Motor neuron (in vitro differentiated cells): Measurements from ENCODE around the gene FADS3. TPM values are rescaled to one million over a fixed set of nuclear protein-coding genes. Genes with fewer than 3 reads are reported as not detected.

Experiments
- ATAC-seq, 8 experiments: fragments of 200-7000 bp; cut with Tn5 transposase; replicated peaks in 6 of 8; 2 replicates each; pipeline ENCODE4 v1.8.0; 2021; ENCODE audit warnings: mild to moderate bottlenecking in 8 of 8, moderate library complexity in 8 of 8
- H3K27ac ChIP-seq, 2 donors: fragments of 250-450 bp; sonication (Bioruptor Pico); 2 replicates each; pipeline ENCODE4 v1.9.0; 2021; ENCODE audit warnings: antibody characterized with exemption in 2 of 2, mild to moderate bottlenecking in 2 of 2, moderate library complexity in 1 of 2
- H3K4me1 ChIP-seq, 2 donors: fragments of 250-450 bp; sonication (Bioruptor Pico); replicated peaks in 1 of 2; 2 replicates each; pipeline ENCODE4 v1.6.1; 2021; ENCODE audit warnings: antibody characterized with exemption in 2 of 2, mild to moderate bottlenecking in 2 of 2, moderate library complexity in 1 of 2
- H3K4me3 ChIP-seq, 5 donors: fragments of 250-450 bp; sonication (Bioruptor Pico); 2 replicates each; pipeline ENCODE4 v1.9.0; 2021; ENCODE audit warnings: antibody characterized with exemption in 5 of 5, mild to moderate bottlenecking in 5 of 5, moderate library complexity in 4 of 5
- WGBS, 10 experiments: fragments of 450-650 bp; shearing (Covaris generic); methylation state at CpG; one replicate each; pipeline ENCODE4 v1.0.0; 2022; 5-methylcytosine and 5-hydroxymethylcytosine counted together
- in situ Hi-C, 9 experiments: fragments of 400-800 bp; cut with MboI; loops; one replicate each; pipeline ENCODE4 v1.15.0; 2021; ENCODE audit warnings: low sequenced_read_pairs in 9 of 9, low pct_unique_long_range_greater_than_20kb in 2 of 9; ENCODE audit not compliant: unreplicated experiment in 9 of 9
- total RNA-seq, 8 experiments: library from RNA; unstranded; fragments of 300-600 nt; gene quantifications; 2 replicates each; pipeline versions ENCODE4 v1.2.3 to v1.2.4, GENCODE V29; 2022

The FADS3 gene
- total RNA-seq, 8 experiments from 2014 or later: 7.9 to 48.8 (median 11.8) TPM

- Histone ChIP-seq H3K4me1 (no peaks in the 10 kb centered on the region), H3K27ac (peak overlapping the region in 1 of 2 donors; percentile 33), H3K4me3 (no peak overlapping the region)
- peak in 1 of 8 experiments; percentile 17 for ATAC-seq
- in situ Hi-C loops: no loop called here
- 40 to 100% (median 92%) methylated on average over 2 to 9 of the region's 17 CpGs; no CpG with 5 or more reads in 1 of the 10 experiments for WGBS, 10 experiments
Measured at GRCh38 chr11:61854206-61854895, 37.0 kb downstream of the FADS3 start.

GRCh38 chr11:61853698-61854169 is 37.6 kb downstream of the FADS3 start:
- Histone ChIP-seq H3K4me3 (no peak overlapping the region), H3K4me1 (no peaks in the 10 kb centered on the region), H3K27ac (no peak overlapping the region)
- ATAC-seq: no peak
- WGBS, 10 experiments: 40 to 100% (median 92%) methylated on average over 1 to 5 of the region's 13 CpGs; no CpG with 5 or more reads in 5 of the 10 experiments
- in situ Hi-C loops: no loop called here

GRCh38 chr11:61851900-61852295 is 39.4 kb downstream of the FADS3 start:
- Histone ChIP-seq H3K27ac (no peak overlapping the region), H3K4me3 (no peak overlapping the region), H3K4me1 (no peaks in the 10 kb centered on the region)
- ATAC-seq: no peak
- in situ Hi-C loops: no loop called here
- WGBS, 10 experiments: 50 to 100% (median 97%) methylated on average over 1 to 6 of the region's 6 CpGs; no CpG with 5 or more reads in 2 of the 10 experiments

GRCh38 chr11:61851113-61851899 is 40.0 kb downstream of the FADS3 start:
- no peak overlapping the region for H3K27ac ChIP-seq

GRCh38 chr11:61850687-61851086 is 40.7 kb downstream of the FADS3 start:
- no peak overlapping the region for H3K4me3 ChIP-seq
- WGBS, 10 experiments: 62 to 100% (median 91%) methylated on average over 1 to 7 of the region's 7 CpGs; no CpG with 5 or more reads in 1 of the 10 experiments
- ATAC-seq: no peak
- in situ Hi-C loops: no loop called here
- no peaks in the 10 kb centered on the region for H3K4me1 ChIP-seq
- no peak overlapping the region for H3K27ac ChIP-seq

More at GRCh38 chr11:61851113-61851899, 40.0 kb downstream of the FADS3 start:
- 85 to 100% (median 100%) methylated on average over 1 to 11 of the region's 24 CpGs; no CpG with 5 or more reads in 5 of the 10 experiments for WGBS, 10 experiments
- Histone ChIP-seq H3K4me3 (no peak overlapping the region), H3K4me1 (no peaks in the 10 kb centered on the region)
- in situ Hi-C loops: no loop called here
- ATAC-seq: peak in 1 of 8 experiments; percentile 33

- Histone ChIP-seq H3K4me3 (no peak overlapping the region), H3K27ac (no peak overlapping the region), H3K4me1 (no peaks in the 10 kb centered on the region)
- no peak for ATAC-seq
- 92 to 100% (median 97%) methylated on average over 1 to 9 of the region's 9 CpGs; no CpG with 5 or more reads in 2 of the 10 experiments for WGBS, 10 experiments
- in situ Hi-C loops: no loop called here
Measured at GRCh38 chr11:61848631-61849030, 42.7 kb downstream of the FADS3 start.

- no peaks in the 10 kb centered on the region for H3K4me1 ChIP-seq
- no peak overlapping the region for H3K4me3 ChIP-seq
- no peak for ATAC-seq
- WGBS, 10 experiments: 90 to 100% (median 100%) methylated on average over 1 to 10 of the region's 18 CpGs; no CpG with 5 or more reads in 4 of the 10 experiments
- in situ Hi-C loops: no loop called here
- no peak overlapping the region for H3K27ac ChIP-seq
Measured at GRCh38 chr11:61847914-61848581, 43.3 kb downstream of the FADS3 start.

GRCh38 chr11:61846362-61847020 is 44.9 kb downstream of the FADS3 start:
- no peak overlapping the region for H3K4me3 ChIP-seq
- no peak for ATAC-seq
- H3K4me1 ChIP-seq: no peaks in the 10 kb centered on the region
- 81 to 100% (median 93%) methylated on average over 1 to 10 of the region's 10 CpGs; no CpG with 5 or more reads in 2 of the 10 experiments for WGBS, 10 experiments
- no peak overlapping the region for H3K27ac ChIP-seq
- in situ Hi-C loops: no loop called here

GRCh38 chr11:61844909-61845565 is 46.3 kb downstream of the FADS3 start:
- Histone ChIP-seq H3K4me3 (no peak overlapping the region), H3K4me1 (no peaks in the 10 kb centered on the region), H3K27ac (no peak overlapping the region)
- in situ Hi-C loops: no loop called here
- ATAC-seq: peak in 3 of 8 experiments; percentile 17 to 36 (median 31)
- WGBS, 10 experiments: 40 to 100% (median 81%) methylated on average over 1 to 7 of the region's 16 CpGs

- WGBS, 10 experiments: 98% methylated on average over 7 of the region's 7 CpGs; no CpG with 5 or more reads in 9 of the 10 experiments
- H3K4me3 ChIP-seq: no peak overlapping the region
- no peak for ATAC-seq
- in situ Hi-C loops: no loop called here
- H3K4me1 ChIP-seq: no peaks in the 10 kb centered on the region
- H3K27ac ChIP-seq: no peak overlapping the region
Measured at GRCh38 chr11:61842528-61842820, 48.9 kb downstream of the FADS3 start.

GRCh38 chr11:61841636-61842527 is 49.5 kb downstream of the FADS3 start:
- no peak for ATAC-seq
- no peaks in the 10 kb centered on the region for H3K4me1 ChIP-seq
- H3K27ac ChIP-seq: no peak overlapping the region
- 82 to 100% (median 95%) methylated on average over 2 to 9 of the region's 12 CpGs; no CpG with 5 or more reads in 1 of the 10 experiments for WGBS, 10 experiments
- in situ Hi-C loops: no loop called here
- no peak overlapping the region for H3K4me3 ChIP-seq
